Anterior cingulate cortex (tissue), 58 donors: Measurements from ENCODE around the gene TAF11L7.
"Not testable (repeated sequence)": the region's sequence is repeated elsewhere in the genome, so short reads cannot be mapped to it uniquely, and the experiment has no call there.

Experiments used
- DNase-seq, 58 donors: peaks; one replicate each; lab custom pipeline; 2025; lab: John Stamatoyannopoulos, UW

Gene TAF11L7

DNA sequence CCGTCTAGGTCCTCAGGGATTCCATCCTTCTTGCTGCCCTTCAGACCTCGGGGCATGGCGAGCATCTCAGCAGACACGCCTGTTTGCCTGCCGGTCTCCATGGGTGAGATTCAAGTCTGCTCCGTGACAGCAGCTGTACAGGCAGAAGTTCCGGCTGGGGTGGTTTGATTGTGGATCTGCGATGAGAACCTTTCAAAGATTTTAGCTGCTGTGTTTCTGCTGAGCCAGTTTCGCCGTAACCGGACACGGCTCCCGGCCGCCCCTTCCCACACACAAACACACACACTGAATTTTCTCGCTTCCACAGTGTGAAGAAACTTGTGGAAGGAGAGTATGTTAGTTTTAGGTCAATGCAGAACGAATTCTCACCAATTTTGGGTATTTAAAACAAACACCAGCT is at the start of gene TAF11L7:
TAF11L7 (minus strand) TSS at position 101 of the 400 bp plus-strand sequence.
- not testable (repeated sequence) for DNase-seq

- no peak for DNase-seq
Observed at GRCh38 chr5:17634160-17634559, 48.6 kb upstream of the TAF11L7 start, which contains the start of gene TAF11L14. TAF11L14 (plus strand) TSS chr5:17634460.

- DNase-seq, result not testable (repeated sequence)
Observed at GRCh38 chr5:17631788-17632187, 46.2 kb upstream of the TAF11L7 start, which contains the start of gene TAF11L13. TAF11L13 (plus strand) TSS chr5:17632088.

- no peak for DNase-seq
Observed at GRCh38 chr5:17625686-17626085, 40.1 kb upstream of the TAF11L7 start.

GRCh38 chr5:17620627-17621026 is 35.1 kb upstream of the TAF11L7 start:
- DNase-seq, result no peak

GRCh38 chr5:17619354-17619753 is 33.8 kb upstream of the TAF11L7 start:
- no peak for DNase-seq

DNA sequence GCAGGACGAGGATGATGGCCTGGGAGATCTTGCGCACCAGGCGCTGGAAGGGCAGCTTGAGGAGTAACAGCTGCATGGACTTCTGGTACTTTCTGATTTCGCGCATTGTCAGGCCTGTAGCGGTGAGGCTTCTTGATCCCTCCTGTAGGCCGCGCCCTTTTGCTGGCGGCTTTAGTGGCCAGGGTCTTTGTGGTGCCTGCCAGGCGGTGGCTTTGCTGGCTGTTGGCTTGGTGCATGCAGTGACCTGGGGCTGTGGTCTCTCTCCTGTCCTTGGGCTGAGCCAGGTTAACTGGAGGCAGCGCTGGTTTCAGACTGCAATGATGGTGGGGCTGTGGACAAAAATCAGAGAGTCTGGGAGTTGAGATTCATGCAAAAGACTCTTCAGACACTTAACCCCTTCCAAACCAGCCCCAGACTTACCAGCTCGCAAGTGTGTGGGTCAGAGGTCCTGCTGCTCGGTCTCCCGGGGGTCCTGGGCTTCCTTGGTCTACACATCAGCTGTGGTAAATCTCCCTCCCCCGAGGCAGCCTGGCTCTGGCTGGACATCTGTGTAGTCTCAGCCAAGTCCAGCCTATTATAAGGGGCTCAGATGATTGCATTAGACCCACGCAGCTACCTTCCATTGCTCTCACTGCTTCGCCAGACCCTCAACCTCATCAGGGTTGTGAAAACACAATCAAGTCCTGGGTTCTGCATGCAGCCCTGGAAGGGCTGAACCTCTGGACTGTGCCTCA is 29.5 kb upstream of the TAF11L7 start:
- no peak for DNase-seq

DNA sequence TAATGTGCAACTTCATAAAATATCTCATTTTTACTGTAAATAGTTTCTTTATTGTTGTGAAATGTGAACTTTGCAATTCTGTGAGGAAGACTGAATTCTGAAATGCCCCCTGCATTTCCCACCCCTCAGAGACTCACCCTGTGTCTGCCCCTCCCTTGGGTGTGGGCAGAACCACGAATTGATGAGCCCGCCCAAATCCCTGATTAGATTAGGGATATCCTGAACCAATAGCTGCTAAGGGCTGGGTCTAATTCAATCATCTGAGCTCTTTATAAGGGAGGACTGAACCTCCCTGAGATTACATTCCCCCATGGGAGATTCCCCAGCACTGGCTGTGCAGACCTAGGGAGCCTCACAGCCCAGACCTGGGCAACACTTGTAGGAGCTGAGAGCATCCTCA is 24.5 kb upstream of the TAF11L7 start, which contains the start of gene TAF11L12:
TAF11L12 (plus strand) TSS at position 301 of the 400 bp plus-strand sequence.
- DNase-seq, result not testable (repeated sequence)

- not testable (repeated sequence) for DNase-seq
Observed at GRCh38 chr5:17607461-17607860, 21.9 kb upstream of the TAF11L7 start.

GRCh38 chr5:17604951-17605350 is 19.4 kb upstream of the TAF11L7 start:
- no peak for DNase-seq

GRCh38 chr5:17603880-17604279 is 18.3 kb upstream of the TAF11L7 start, which contains the start of gene TAF11L11:
TAF11L11 (plus strand) TSS chr5:17604183.
- not testable (repeated sequence) for DNase-seq

- DNase-seq, result not testable (repeated sequence)
Observed at GRCh38 chr5:17597728-17598127, 12.2 kb upstream of the TAF11L7 start, which contains the start of gene TAF11L10. TAF11L10 (minus strand) TSS chr5:17597828.

DNA sequence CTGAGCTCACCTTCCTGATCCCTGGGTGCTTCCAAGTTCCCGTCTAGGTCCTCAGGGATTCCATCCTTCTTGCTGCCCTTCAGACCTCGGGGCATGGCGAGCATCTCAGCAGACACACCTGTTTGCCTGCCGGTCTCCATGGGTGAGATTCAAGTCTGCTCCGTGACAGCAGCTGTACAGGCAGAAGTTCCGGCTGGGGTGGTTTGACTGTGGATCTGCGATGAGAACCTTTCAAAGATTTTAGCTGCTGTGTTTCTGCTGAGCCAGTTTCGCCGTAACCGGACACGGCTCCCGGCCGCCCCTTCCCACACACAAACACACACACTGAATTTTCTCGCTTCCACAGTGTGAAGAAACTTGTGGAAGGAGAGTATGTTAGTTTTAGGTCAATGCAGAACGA is 8.7 kb upstream of the TAF11L7 start, which contains the start of gene TAF11L9:
TAF11L9 (minus strand) TSS at position 140 of the 400 bp plus-strand sequence.
- DNase-seq, result not testable (repeated sequence)

DNA sequence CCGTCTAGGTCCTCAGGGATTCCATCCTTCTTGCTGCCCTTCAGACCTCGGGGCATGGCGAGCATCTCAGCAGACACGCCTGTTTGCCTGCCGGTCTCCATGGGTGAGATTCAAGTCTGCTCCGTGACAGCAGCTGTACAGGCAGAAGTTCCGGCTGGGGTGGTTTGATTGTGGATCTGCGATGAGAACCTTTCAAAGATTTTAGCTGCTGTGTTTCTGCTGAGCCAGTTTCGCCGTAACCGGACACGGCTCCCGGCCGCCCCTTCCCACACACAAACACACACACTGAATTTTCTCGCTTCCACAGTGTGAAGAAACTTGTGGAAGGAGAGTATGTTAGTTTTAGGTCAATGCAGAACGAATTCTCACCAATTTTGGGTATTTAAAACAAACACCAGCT is 5.3 kb upstream of the TAF11L7 start, which contains the start of gene TAF11L8:
TAF11L8 (minus strand) TSS at position 101 of the 400 bp plus-strand sequence.
- not testable (repeated sequence) for DNase-seq
